WTC11 (cell line): Measurements from ENCODE around the gene NOTCH2. TPM values are rescaled to one million over a fixed set of nuclear protein-coding genes. Genes with fewer than 3 reads are reported as not detected.
A peak's percentile ranks its signal among the peaks of the same experiment; 100 is the strongest.

Experiments
- ATAC-seq: fragments of 200-7000 bp; cut with Tn5 transposase; 2 replicates; pipeline ENCODE4 v1.10.0; 2021; ENCODE audit warnings: mild to moderate bottlenecking, moderate library complexity
- CTCF ChIA-PET: fragments of 300-600 bp; sonication (Branson Sonifier 250); formaldehyde crosslinking; loops from one replicate; lab custom pipeline; 2021; ENCODE audit warnings: antibody characterized with exemption; lab: Charles Lee
- POLR2A ChIA-PET: fragments of 350-600 bp; sonication (Branson Sonifier 250); formaldehyde crosslinking; loops from one replicate; lab custom pipeline; 2021; ENCODE audit warnings: antibody characterized with exemption; lab: Charles Lee
- DNase-seq: peaks from one replicate; pipeline ENCODE4 v3.0.0; 2021; ENCODE audit warnings: low spot score
- H3K27ac Mint-ChIP-seq: 2 replicates; pipeline ENCODE4 v1.8.0; 2021; ENCODE audit warnings: mixed read lengths
- H3K27me3 Mint-ChIP-seq: 2 replicates; pipeline ENCODE4 v1.8.0; 2021; ENCODE audit warnings: low read depth, mild to moderate bottlenecking, moderate library complexity, mixed read lengths
- H3K36me3 Mint-ChIP-seq: 2 replicates; pipeline ENCODE4 v1.8.0; 2021; ENCODE audit warnings: mixed read lengths
- H3K4me1 Mint-ChIP-seq: 2 replicates; pipeline ENCODE4 v1.8.0; 2022; ENCODE audit warnings: mixed read lengths
- H3K4me3 Mint-ChIP-seq: 2 replicates; pipeline ENCODE4 v1.8.0; 2021; ENCODE audit warnings: mild to moderate bottlenecking, moderate library complexity, mixed read lengths
- H3K9me3 Mint-ChIP-seq: 2 replicates; pipeline ENCODE4 v1.8.0; 2021; ENCODE audit warnings: mixed read lengths
- CDX4 ChIP-seq: fragments of 250-450 bp; sonication (Bioruptor Pico); IDR thresholded peaks from 2 replicates; pipeline ENCODE4 v1.9.0; 2021; ENCODE audit warnings: moderate library complexity, mild to moderate bottlenecking, inconsistent platforms, borderline replicate concordance
- E2F1 ChIP-seq: sonication (generic); formaldehyde crosslinking; IDR thresholded peaks from 2 replicates; pipeline ENCODE4 v1.8.0; 2022; ENCODE audit warnings: mild to moderate bottlenecking, missing genetic modification reagents
- E2F4 ChIP-seq: sonication (generic); formaldehyde crosslinking; IDR thresholded peaks from 2 replicates; pipeline ENCODE4 v1.8.1; 2022; ENCODE audit warnings: low read depth, mild to moderate bottlenecking, moderate library complexity, missing genetic modification reagents, borderline replicate concordance
- GRHL2 ChIP-seq: fragments of 250-450 bp; sonication (Bioruptor Pico); IDR thresholded peaks from 2 replicates; pipeline ENCODE4 v1.8.0; 2022; ENCODE audit warnings: mild to moderate bottlenecking, moderate library complexity; ENCODE audit not compliant: insufficient replicate concordance, severe bottlenecking
- GTF2I ChIP-seq: fragments of 250-450 bp; sonication (Bioruptor Pico); conservative IDR thresholded peaks from 2 replicates; pipeline ENCODE4 v1.4.0; 2021; ENCODE audit warnings: mild to moderate bottlenecking
- HMGA2 ChIP-seq: fragments of 250-450 bp; sonication (Bioruptor Pico); IDR thresholded peaks from 2 replicates; pipeline ENCODE4 v1.4.0; 2021; ENCODE audit warnings: mild to moderate bottlenecking, moderate library complexity
- KAT7 ChIP-seq: sonication (generic); formaldehyde crosslinking; IDR thresholded peaks from 2 replicates; pipeline ENCODE4 v1.8.1; 2023; ENCODE audit warnings: missing genetic modification reagents, mild to moderate bottlenecking, borderline replicate concordance
- MXD4 ChIP-seq: fragments of 250-450 bp; sonication (Bioruptor Pico); IDR thresholded peaks from 2 replicates; pipeline ENCODE4 v1.8.0; 2021; ENCODE audit warnings: mild to moderate bottlenecking, moderate library complexity, borderline replicate concordance
- MYBL2 ChIP-seq: sonication (generic); formaldehyde crosslinking; IDR thresholded peaks from 2 replicates; pipeline ENCODE4 v1.8.1; 2023; ENCODE audit warnings: mild to moderate bottlenecking, moderate library complexity, missing genetic modification reagents
- NR2C2 ChIP-seq: sonication (generic); formaldehyde crosslinking; IDR thresholded peaks from 2 replicates; pipeline ENCODE4 v1.8.0; 2022; ENCODE audit warnings: mild to moderate bottlenecking, missing genetic modification reagents
- SOX15 ChIP-seq: fragments of 250-450 bp; sonication (Bioruptor Pico); IDR thresholded peaks from 2 replicates; pipeline ENCODE4 v1.9.0; 2021; ENCODE audit warnings: mild to moderate bottlenecking
- ZNF532 ChIP-seq: fragments of 250-450 bp; sonication (Bioruptor Pico); IDR thresholded peaks from 2 replicates; pipeline ENCODE4 v1.9.0; 2021; ENCODE audit warnings: mild to moderate bottlenecking, borderline replicate concordance
- total RNA-seq: library from RNA; stranded (reverse); gene quantifications from 3 replicates; pipeline ENCODE4 v1.2.3, GENCODE V29; 2021
- TF ChIP-seq, protein P1 (sequence below): fragments of 200-600 bp; IDR thresholded peaks from 2 replicates; pipeline ENCODE4 v1.8.0; 2022; ENCODE audit warnings: antibody characterized with exemption
- TF ChIP-seq, protein P2 (sequence below): sonication (generic); formaldehyde crosslinking; conservative IDR thresholded peaks from 2 replicates; pipeline ENCODE4 v1.8.1; 2022; ENCODE audit warnings: mild to moderate bottlenecking, missing genetic modification reagents
- TF ChIP-seq, protein P3 (sequence below): sonication (generic); formaldehyde crosslinking; IDR thresholded peaks from 2 replicates; pipeline ENCODE4 v1.8.0; 2022; ENCODE audit warnings: mild to moderate bottlenecking, missing genetic modification reagents

Gene NOTCH2
- total RNA-seq, 1 experiment from 2014 or later: 60.9 TPM

GRCh38 chr1:119870917-119871596, 198.4 kb downstream of the NOTCH2 start:
- no peak overlapping the region for H3K27ac Mint-ChIP-seq
- ChIA-PET CTCF (interaction anchor here (0.6 to 4.3 kb wide), 11 partner anchors 11 to 760 kb away, joined by 3 to 18 read pairs (median 5); partner anchors contain the start of gene ADAM30), POLR2A (no interaction called here)
- DNase-seq (peak; percentile 97), ATAC-seq (peak; percentile 98)
- no peak overlapping the region for H3K4me3 Mint-ChIP-seq
- no peaks in the 10 kb centered on the region for H3K36me3 Mint-ChIP-seq
- TF ChIP-seq MXD4: no peak
- TF ChIP-seq, protein P1, sequence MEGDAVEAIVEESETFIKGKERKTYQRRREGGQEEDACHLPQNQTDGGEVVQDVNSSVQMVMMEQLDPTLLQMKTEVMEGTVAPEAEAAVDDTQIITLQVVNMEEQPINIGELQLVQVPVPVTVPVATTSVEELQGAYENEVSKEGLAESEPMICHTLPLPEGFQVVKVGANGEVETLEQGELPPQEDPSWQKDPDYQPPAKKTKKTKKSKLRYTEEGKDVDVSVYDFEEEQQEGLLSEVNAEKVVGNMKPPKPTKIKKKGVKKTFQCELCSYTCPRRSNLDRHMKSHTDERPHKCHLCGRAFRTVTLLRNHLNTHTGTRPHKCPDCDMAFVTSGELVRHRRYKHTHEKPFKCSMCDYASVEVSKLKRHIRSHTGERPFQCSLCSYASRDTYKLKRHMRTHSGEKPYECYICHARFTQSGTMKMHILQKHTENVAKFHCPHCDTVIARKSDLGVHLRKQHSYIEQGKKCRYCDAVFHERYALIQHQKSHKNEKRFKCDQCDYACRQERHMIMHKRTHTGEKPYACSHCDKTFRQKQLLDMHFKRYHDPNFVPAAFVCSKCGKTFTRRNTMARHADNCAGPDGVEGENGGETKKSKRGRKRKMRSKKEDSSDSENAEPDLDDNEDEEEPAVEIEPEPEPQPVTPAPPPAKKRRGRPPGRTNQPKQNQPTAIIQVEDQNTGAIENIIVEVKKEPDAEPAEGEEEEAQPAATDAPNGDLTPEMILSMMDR: peak; percentile 93
- no peaks in the 10 kb centered on the region for H3K9me3 Mint-ChIP-seq
- H3K27me3 Mint-ChIP-seq: peaks cover 6% of the 10 kb centered on the region
- peaks cover 4% of the 10 kb centered on the region for H3K4me1 Mint-ChIP-seq

- H3K27me3 Mint-ChIP-seq: peaks cover 6% of the 10 kb centered on the region
- ATAC-seq: no peak
- H3K27ac Mint-ChIP-seq: no peak overlapping the region
- H3K36me3 Mint-ChIP-seq: no peaks in the 10 kb centered on the region
- CTCF ChIA-PET: interaction anchor here (1.0 to 4.3 kb wide), 10 partner anchors 10 to 258 kb away, joined by 3 to 18 read pairs (median 6); partner anchors contain the start of gene ADAM30
- H3K4me1 Mint-ChIP-seq: peaks cover 4% of the 10 kb centered on the region
- no peak for TF ChIP-seq GTF2I (CRISPR knock-in tag)
- no peak for TF ChIP-seq NR2C2 (CRISPR knock-in tag)
- no peak for TF ChIP-seq SOX15 (CRISPR knock-in tag)
- no peak for TF ChIP-seq GRHL2 (CRISPR knock-in tag)
- TF ChIP-seq KAT7 (CRISPR knock-in tag): no peak
- no peak for TF ChIP-seq HMGA2 (CRISPR knock-in tag)
- TF ChIP-seq ZNF532 (CRISPR knock-in tag): no peak
- TF ChIP-seq E2F1 (CRISPR knock-in tag): no peak
- TF ChIP-seq, protein P2, sequence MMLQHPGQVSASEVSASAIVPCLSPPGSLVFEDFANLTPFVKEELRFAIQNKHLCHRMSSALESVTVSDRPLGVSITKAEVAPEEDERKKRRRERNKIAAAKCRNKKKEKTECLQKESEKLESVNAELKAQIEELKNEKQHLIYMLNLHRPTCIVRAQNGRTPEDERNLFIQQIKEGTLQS (CRISPR knock-in tag): no peak
- TF ChIP-seq MYBL2: no peak
- TF ChIP-seq CDX4 (CRISPR knock-in tag): no peak
- TF ChIP-seq, protein P3, sequence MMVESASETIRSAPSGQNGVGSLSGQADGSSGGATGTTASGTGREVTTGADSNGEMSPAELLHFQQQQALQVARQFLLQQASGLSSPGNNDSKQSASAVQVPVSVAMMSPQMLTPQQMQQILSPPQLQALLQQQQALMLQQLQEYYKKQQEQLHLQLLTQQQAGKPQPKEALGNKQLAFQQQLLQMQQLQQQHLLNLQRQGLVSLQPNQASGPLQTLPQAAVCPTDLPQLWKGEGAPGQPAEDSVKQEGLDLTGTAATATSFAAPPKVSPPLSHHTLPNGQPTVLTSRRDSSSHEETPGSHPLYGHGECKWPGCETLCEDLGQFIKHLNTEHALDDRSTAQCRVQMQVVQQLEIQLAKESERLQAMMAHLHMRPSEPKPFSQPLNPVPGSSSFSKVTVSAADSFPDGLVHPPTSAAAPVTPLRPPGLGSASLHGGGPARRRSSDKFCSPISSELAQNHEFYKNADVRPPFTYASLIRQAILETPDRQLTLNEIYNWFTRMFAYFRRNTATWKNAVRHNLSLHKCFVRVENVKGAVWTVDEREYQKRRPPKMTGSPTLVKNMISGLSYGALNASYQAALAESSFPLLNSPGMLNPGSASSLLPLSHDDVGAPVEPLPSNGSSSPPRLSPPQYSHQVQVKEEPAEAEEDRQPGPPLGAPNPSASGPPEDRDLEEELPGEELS (CRISPR knock-in tag): no peak
- no peak for TF ChIP-seq E2F4 (CRISPR knock-in tag)
- TF ChIP-seq, all 79 proteins: peak for 0
- DNase-seq: no peak
- Mint-ChIP-seq H3K4me3 (no peak overlapping the region), H3K9me3 (no peaks in the 10 kb centered on the region)
- POLR2A ChIA-PET: no interaction called here
These were observed 199.5 kb downstream of the NOTCH2 start for GRCh38 chr1:119869995-119870394.
